Measurements from ENCODE around the gene PRKAG2. TPM values are rescaled to one million over a fixed set of nuclear protein-coding genes. Genes with fewer than 3 reads are reported as not detected.

The PRKAG2 gene
- polyA plus RNA-seq, 1 donor = 38.3 TPM

- no peak for DNase-seq
These were observed 58.8 kb downstream of the PRKAG2 start for GRCh38 chr7:151817981-151818673.

- DNase-seq = no peak
These were observed 59.6 kb downstream of the PRKAG2 start for GRCh38 chr7:151817315-151817690.

DNA sequence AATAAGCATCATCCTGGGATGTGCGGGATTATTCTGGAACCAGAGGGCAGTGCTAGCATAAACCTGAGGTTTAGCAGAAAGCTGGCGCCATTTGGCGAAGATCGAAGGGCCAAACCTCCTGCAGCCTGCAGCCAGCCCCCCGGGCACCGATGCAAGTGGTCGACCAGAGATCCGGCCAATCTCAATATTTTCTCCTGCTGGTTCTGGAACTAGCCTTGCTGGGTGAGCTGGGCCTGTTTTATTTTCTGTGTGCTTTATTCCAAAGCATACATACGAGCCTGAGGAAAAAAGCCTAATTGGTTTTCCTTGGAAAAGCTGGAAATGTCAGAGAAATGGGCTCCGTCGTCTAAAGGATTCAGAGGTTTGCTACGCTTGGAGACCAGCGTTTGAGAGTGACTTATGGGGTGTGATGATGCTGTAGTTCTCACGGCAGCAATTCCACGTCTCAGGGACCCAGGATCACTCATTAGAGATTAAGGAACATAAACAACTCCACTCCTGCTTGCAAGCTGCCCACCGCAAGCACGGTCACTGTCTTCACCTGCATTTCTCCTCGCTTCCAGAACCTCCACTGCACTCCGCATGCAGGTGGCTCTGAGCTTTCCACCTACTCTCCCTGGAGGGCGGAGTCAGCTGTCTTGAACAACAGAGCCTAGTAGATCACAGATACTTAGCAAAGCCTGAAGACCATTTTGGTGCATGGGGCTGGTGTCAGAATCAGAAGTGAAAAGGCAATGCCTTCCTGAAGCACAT, 60.2 kb downstream of the PRKAG2 start:
- no peak for DNase-seq

DNA sequence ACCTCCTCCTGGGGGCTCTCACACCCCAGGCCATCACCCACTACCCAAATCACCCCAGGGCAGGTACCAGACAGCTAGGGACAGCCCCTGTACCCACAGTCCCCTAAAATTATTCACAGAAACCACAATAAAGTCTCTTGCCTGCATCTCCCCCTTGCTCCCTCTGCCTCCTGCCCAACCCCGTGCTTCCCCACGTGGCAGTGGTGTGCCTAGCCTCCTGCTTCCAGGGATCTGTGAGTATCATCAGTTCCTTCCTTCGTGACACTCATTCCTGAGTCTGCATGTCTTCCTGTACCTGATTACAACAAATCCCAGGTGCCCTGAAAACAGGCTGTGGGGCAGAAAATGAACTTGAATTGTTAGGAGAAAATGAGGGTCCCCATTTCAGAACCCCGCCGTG, 61.5 kb downstream of the PRKAG2 start:
- no peak for DNase-seq

DNA sequence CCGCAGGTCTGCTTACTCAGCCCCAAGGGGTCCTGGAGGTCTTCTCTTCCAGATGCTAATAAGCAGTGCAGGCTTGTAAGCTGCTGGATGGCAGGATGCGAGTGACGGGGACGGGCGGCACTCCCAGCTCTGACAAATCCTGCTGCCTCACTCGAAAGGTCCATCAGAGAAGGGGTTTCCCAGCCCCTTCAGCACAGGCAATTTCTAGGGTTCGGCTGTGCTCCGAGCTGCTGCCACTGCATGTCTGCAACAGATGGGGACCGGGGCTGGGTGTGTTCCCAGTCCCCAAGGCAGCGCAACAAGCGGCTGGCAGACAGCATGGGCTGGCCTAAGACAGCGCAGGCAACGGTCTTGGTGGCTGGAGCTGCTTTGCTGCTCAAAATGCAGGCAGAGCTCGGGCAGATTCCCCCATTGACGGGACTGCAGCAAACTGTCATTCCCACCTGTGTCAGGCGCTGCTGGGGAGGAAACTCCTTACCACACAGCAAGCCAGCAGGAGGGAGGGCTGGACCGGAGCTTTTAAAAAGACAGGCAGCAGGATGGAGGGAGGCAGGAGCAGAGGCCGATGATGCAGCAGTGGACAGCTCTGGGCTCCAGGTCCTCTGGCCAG, 62.4 kb downstream of the PRKAG2 start:
- no peak for DNase-seq

DNA sequence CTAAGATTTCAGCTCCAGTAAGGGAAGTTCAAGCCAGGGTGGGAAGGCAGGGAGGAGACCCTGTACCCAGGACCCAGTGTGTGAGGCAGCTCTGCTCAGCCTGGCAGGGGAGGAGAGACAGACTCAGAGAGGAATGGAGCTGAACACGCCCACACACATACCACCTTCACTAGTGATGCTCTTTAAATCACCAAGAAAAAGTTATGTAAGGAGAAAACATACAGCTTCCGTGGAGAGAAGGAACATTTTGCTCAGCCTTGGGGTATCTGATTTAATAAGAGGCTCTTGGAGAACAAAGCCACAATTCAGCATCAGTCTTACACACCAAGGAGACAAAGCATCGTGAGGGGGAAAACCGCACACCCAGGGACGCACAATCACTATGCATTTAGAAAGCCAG, 62.9 kb downstream of the PRKAG2 start:
- DNase-seq = no peak

DNA sequence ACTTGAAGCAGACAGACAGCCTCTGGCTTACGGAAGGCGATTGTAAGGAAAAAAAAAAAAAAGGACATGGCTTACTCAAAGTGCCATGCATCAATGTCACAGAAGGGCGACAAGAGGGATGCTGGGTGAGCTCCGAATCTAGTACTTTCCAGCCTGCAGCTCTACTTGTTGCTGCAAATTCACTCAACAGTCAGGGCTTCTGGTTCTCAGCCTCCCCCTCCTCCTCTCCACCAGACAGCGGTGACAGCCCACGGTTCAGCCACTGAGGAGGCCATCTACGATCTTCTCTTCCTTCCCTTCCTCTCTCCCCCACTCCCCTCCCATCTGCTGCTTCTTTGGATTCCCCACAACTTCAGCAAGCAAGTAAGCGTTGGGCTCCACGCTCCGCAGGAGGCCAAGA, 63.5 kb downstream of the PRKAG2 start:
- no peak for DNase-seq

GRCh38 chr7:151812967-151813366, 63.9 kb downstream of the PRKAG2 start:
- DNase-seq = no peak

GRCh38 chr7:151810441-151811232, 66.3 kb downstream of the PRKAG2 start:
- DNase-seq = no peak

GRCh38 chr7:151809864-151810170, 67.1 kb downstream of the PRKAG2 start:
- DNase-seq = no peak

DNA sequence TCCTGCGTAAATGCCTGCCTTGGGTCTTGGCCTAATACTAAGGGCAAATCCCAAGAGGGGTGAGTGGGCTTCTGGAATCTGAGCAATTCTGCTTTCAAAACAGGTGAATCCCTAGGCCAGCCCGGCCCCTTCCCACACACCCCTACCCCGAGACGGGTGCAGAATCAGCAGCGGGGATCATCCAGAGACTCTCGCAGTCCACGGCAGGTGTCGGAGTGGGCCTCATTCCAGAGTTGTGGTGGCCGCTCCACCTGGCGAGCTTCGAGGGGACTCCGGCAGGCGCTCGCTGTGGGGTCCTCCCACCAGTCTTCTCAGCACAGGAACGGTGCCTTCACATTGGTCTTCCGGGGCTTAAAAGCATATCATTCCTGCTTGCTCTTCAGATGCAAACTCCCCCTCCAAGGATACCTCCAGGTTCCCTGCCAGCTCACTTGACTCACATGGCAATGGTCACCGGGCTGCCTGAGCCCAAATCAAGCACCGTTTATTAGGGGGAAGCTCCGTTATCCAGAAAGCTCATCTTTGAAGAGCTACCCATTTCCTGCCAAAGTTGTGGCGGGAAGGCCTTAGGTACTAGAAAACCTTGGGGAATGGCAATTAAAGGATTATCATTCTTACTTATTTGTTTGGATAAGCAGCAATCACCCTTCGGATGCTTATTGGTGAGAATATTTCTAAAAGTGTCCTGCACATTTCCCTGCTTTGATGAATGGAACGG, 67.6 kb downstream of the PRKAG2 start:
- no peak for DNase-seq

GRCh38 chr7:151808400-151809145, 68.3 kb downstream of the PRKAG2 start:
- no peak for DNase-seq

GRCh38 chr7:151807846-151808245, 69.1 kb downstream of the PRKAG2 start:
- DNase-seq = no peak

DNA sequence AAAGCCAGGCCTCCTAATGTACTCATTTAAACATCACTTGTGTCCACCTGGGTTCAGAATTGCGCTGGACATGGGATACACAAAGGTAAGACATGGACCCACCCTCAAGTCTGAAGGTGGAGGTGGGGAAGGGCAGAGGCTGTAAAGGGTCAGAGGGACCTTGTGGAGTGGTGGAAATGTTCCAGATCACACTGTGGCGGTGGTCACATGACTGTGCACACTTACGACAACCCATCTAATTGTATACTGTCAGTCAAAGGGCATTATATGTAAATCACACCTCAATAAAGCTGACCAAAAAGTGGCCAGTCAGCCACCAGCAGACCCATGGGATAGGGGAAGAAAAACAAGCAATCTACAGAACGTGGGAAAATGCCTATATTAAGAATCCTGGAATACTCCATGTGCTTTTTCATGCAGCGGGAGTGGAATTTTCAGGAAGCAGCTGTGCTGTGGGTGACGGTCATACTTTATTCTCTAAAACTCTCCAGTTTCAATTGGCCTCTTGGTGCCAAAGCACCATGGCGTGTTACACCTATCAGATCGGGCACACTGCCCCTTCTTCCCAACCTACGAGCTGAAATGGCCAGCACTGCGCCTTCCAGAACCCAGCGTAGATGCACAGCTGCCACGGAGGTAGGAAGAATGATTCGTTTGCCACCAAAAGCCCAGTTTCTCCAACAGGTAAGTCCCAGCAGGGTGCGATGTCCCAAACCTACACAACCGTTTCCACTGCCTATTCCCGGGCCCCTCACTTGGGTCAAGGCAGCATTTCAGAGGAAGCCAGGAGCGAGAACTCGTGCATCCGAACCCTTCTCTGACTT, 69.8 kb downstream of the PRKAG2 start:
- DNase-seq = no peak

GRCh38 chr7:151806204-151806603, 70.7 kb downstream of the PRKAG2 start:
- no peak for DNase-seq

- DNase-seq = no peak
These were observed 71.7 kb downstream of the PRKAG2 start for GRCh38 chr7:151805191-151805590.

GRCh38 chr7:151804756-151805155, 72.2 kb downstream of the PRKAG2 start:
- no peak for DNase-seq

DNA sequence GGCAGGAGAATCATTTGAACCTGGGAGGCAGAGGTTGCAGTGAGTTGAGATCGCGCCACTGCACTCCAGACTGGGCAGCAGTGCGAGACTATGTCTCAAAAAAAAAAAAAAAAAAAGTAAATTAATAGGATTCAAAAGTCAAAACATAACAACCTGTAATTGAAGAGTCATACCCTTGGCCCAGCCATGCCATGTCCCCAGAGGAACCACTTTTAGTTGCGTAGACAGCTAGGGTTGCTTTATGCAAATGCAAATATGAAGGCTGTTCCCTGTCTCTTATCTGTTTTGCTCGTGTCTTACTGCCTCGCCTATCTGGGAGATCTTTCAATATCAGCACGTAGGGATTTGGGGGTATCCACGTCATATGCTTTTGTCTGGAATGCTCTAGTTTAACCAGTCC, 73.1 kb downstream of the PRKAG2 start:
- no peak for DNase-seq

- DNase-seq = no peak
These were observed 74.5 kb downstream of the PRKAG2 start for GRCh38 chr7:151802469-151802846.

DNA sequence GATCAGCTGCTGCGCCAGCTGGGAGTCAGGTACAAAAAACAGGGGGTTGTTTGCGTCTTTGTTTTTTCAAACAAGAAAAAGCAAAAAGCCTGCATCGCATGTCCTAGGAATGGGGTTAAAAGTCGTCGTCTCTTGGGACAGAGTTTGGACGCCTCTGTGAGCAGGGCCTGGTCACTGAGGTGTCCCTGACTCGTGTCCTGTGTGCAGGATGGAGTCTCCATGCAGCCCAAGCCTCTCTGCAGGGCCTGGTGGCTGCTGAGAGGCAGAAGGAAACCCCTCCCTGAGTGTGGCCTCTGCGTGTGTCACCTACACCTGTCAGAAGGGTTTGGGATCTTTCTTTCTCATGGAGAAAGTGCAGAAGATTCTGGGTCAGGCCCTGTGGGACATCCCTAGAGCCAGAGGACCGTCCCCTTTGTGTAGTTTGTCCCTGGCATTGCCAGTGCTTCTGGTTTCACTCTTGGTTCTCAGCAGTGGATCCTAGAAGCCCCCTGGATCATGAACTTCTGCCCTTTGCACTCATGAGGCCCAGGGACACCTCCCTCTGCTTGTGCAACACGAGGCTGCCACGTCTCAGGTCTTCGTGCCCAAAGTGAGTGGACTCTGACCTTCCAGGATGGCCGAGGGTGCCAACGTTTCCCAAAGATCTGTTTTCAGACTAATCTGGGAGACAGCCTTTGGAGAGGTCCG, 75.0 kb downstream of the PRKAG2 start:
- no peak for DNase-seq
